Retina (tissue), 1 donor: ENCODE results near the gene YIPF3.
"Not testable (repeated sequence)": the region's sequence is repeated elsewhere in the genome, so short reads cannot be mapped to it uniquely, and the experiment has no call there.

ENCODE experiments used
- DNase-seq: peaks from one replicate; pipeline ENCODE4 v3.0.0-alpha.2; 2016

YIPF3 gene

DNA sequence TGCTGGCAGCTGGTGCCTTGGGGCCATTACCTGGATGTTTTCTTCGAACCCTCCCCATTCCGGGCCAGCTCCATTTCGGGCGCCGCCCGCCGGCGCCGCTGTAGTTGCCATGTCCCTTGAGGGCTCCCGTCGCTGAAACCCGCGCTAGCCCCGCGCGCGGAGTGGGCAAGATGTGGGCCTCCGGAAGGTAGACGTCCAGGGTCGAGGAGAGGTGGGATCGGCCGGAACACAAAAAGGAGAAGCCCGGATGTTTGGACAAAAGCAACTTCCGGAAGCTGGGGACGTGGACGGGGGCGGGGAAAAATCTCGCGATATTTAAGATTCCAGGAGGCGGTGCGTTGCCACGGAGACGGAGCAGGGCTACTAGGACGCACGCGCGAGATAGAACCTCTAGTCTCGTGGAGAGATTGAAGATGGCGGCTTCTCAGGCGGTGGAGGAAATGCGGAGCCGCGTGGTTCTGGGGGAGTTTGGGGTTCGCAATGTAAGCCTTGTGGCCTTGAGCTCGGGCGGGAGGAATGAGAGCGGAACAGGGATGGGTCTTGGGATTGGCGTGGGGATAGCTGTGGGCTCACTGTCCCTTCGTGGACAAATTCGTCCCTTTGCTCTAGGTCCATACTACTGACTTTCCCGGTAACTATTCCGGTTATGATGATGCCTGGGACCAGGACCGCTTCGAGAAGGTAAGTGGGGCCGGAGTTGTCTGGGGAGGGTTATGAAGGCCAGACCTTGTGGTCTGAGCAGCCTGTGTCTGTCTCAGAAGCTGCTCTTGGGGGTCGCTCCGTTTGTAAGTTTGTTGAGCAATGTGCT is at the start of gene YIPF3, which contains the start of gene POLR1C:
TSS of gene YIPF3 (minus strand) at position 230 of the 808 bp plus-strand sequence. CDS start at position 111, 119 bp downstream.
TSS of gene POLR1C (plus strand) at position 393 of the 808 bp plus-strand sequence. CDS start at position 414, 21 bp downstream.
- DNase-seq = peak; percentile 97

DNA sequence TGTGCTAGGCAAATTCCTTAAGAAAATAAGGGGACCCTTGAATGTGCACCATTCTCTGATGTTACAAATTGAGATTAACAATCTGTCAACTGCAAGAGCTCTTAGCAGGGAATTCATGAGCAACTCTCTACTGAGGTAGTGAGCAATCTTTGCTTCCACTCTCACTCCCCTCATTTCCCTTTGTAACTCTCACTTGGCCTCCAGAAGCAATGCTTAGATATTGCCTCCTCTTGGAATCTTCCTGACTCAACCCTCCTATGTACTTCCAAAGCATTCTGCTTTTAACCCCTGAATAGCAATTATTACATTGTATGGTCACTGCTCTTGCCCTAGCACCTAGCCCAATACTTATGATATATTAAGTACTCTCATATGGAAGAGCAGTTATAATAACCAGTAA is 42.6 kb upstream of the YIPF3 start:
- DNase-seq = no peak

DNA sequence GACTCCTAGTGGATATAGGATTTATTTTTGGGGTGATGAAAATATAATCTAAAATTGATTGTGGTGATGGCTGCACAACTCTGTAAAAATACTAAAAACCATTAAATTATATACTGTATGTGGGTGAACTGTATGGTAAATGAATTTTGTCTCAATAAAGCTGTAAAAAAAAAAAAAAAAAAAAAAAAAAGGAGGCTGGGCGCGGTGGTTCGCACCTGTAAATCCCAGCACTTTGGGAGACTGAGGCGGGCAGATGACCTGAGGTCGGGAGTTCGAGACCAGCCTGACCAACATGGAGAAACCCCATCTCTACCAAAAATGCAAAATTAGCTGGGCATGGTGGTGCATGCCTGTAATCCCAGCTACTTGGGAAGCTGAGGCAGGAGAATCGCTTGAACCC is 40.9 kb upstream of the YIPF3 start:
- not testable (repeated sequence) for DNase-seq

DNA sequence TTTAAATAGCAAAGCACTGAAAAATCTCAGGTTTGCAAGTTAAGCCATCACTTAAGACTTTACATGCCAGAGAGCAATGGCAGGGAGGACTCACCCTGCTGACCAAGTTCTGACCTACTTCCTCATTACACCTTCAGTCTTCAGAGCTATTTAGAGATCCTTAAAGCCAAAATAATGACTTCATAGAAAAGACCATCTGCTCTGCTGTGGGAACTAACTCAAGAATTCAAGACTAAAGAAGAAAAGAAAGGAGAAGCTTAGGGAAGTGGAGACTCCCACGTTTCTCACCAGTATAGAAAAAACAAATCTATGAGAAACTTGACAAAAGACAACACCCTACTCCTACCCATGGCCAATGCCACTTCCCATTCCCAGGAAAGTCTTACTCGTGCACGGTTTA is 30.5 kb upstream of the YIPF3 start:
- DNase-seq = no peak

DNA sequence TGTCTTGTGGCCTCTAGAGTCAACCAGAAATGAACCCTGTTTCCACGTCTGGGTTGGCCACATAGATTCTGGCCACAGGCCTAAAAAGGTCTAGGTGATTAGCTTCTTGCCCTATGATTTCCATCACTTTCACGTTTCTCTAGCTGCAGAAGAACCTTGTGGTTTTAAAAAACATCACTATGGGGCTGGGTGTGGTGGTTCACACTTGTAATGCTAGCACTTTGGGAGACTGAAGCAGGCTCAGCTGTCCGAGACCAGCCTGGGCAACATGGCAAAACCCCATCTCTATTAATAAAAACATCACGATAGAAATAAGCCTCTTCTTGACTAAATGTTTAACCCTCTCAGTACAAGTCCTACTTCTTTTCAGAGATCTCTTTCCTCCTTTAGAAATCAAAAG is 27.7 kb upstream of the YIPF3 start:
- no peak for DNase-seq

DNA sequence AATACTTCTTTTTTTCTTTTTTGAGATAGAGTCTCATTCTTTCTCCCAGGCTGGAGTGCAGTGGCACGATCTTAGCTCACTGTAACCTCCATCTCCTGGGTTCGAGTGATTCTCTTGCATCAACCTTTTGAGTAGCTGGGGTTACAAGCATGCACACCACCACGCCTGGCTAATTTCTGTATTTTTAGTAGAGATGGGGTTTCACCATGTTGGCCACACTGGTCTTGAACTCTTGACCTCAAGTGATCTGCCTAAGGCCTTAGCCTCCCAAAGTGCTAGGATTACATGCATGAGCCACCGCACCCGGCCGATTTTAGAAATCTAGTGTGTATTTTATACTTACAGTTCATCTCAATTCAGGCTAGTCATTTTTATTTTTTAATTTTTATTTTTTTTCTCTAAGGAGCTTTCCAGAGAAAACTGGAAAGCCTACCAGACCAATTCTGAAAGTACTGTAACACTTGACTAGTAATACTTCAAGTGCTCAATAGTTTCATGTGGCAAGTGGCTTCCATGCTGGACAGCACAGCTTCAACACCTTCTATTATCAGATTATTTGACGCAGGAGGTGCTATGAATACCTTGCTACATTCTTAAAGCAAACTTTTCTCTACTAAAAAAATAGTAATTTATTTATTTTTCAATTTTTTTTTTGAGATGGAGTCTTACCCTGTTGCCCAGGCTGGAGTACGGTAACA is 25.2 kb upstream of the YIPF3 start:
- no peak for DNase-seq

DNA sequence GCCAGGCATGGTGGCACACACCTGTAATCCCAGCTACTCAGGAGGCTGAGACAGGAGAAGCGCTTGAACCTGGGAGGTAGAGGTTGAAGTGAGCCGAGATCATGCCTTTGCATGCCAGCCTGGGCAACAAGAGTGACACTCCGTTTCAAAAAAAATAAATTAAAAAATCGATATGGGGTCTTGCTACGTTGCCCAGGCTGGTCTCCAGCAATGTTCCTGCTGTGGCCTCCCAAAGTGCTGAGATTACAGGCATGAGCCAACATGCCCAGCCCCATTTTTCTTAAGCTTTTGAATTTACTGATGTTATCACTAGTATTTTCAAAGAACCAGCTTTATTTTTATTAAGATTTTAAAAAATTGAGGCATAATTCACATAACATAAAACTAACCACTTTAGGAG is 23.8 kb upstream of the YIPF3 start:
- no peak for DNase-seq

DNA sequence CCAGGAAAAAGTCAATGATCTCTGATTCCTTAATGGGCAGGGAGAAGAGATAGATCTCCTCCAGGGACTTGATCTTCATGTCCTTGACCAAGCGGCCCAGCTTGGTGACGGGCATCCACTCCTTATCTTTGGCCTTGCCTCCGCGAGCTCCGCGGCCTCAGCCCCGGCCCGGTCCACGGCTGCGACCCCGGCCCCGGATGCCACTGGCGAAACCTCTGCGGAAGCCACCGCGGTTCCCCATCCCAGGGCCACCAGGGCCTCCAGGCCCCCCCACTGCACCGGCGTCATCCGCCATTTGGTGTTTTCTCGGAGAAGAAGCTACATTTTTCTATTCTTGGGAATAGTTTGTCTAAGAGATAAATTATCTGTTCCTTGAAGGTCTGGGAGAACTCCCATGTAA is 22.7 kb upstream of the YIPF3 start:
- DNase-seq = not testable (repeated sequence)

DNA sequence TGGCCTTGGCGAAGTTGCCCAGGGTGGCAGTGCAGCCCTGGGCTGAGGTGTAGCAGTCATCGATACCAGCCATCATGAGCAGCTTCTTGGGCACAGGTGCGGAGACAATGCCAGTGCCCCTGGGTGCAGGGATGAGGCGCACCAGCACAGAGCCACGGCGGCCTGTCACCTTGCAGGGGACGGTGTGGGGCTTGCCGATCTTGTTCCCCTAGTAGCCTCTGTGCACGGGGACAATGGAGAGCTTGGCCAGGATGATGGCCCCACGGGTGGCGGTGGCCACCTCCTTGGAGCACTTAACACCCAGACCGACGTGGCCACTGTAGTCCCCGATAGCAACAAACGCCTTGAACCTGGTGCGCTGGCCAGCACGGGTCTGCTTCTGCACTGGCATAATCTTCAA is 22.3 kb upstream of the YIPF3 start:
- DNase-seq = not testable (repeated sequence)

DNA sequence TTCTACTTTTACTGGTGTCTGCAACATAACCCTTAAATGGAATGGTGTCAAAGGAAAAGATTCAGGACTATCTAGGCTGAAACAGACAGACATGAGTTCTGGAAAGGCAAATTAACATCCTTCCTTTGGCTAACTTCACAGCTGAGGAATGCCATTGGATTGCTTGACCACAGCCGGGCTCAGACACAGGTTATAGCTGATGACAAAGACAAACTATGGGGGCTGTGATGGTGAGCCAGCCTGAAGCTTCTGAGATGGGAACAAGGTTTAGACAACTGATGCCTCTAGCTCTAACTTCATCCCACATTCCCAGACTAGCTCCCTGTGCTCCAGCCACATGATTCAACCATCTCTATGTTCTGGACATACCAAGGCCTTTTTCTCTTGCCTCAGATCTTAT is 15.5 kb upstream of the YIPF3 start:
- no peak for DNase-seq

DNA sequence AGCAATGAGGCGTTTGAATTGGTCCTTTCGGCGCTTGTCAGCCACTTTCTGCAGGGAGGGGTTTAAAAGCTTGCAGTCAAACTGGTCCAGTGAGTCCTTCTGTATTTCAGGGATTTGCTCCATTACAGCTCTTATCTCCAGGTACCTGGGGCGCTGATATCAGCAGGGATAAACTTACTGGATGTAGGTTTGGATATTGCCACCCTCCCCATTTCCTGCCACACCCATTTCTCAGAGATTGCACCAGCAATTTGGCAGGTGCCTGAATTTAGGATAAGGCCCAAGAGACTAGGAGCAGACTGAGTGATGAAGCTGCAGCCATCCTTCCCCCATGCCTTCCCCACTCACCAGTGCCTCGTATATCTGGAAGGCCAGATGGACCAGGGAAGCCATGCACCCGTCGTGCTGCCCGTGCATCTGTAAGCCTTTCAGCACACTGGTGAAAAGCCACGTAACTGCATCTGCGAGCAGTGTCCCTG is 7.8 kb upstream of the YIPF3 start:
- DNase-seq = no peak

DNA sequence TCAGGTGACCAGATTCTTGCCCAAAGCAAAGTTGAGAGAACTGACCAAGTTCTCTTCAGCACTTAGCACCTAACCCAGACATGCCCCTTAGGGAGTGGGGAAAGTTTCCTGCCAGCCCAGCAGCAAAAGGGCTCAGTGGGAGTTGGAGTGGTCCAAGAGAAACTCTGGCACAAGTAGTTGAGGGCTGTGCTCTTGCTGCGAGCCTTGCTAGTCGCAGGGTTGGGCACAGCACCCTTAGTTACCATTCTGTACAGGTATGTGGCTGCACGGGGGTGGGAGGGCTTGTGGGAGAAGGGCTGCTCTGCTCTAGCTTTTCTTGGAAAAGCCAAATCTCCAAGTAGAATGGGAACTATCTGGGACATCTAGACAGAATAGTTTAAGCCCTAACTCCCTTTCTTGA is 6.6 kb upstream of the YIPF3 start:
- DNase-seq = no peak

DNA sequence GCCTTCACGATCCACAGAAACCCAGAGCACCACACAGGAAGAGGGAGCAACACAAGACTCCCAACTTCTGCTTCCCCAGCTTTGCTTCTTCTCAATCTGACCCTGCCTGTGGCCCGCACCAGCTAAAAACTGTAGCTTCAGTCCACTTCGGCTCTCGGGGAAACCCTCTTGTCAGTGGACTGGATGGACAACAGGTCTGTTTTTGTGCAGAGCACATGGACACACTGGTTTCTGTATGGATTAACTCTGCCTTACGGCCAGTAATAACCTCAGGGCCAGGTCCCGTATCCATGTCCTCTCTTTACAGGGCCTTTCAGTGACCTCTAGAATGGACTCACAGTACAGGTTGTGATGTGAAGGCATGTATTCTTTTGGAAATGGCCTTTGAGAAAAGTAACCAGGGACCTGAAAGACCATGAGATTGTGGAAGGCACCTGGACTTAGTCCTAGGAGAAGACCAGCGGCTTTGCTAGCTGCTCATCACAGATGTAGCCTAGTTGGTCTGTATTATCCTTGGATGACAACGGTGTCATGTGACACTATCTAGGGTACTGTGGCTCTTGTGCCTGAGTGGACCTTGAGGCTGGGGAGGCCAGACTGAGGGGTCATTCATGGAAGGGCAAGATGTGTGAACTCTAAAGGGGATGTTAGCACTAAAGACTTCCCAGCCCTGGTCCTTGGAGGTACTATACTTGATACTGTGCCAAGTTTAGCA is 6.0 kb upstream of the YIPF3 start:
- DNase-seq = no peak

DNA sequence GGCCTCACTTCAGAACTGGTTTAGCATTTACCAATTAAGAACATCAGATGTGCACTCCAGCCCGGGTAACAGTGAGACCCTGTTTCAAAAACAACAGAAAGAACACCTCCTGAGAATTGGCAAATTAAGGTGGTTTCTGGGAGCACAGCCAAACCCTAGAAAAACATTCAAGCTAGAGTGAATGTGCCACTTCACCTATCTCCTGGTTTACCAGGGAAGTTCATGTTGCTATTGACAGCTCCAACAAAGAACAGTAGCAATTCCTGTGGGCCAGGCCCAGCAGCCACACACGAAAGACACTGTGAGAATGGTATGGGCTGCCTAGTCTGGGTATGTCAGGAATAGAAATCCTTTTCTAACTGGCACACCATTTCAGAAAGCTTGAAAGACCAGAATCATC is 5.1 kb upstream of the YIPF3 start:
- no peak for DNase-seq

DNA sequence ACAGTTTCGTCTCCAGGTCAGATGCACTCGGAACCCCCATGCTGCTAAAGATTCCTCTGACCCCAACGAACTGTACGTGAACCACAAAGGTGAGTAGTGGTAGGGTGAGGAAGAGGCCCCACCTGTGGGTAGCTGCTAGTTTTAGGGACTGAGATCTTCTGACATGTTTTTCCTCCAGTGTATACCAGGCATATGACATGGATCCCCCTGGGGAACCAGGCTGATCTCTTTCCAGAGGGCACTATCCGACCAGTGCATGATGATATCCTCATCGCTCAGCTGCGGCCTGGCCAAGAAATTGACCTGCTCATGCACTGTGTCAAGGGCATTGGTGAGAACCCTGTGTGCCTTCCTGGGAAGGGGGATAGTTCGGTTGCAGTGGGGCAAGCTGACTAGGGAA is 3.4 kb upstream of the YIPF3 start:
- DNase-seq = no peak

DNA sequence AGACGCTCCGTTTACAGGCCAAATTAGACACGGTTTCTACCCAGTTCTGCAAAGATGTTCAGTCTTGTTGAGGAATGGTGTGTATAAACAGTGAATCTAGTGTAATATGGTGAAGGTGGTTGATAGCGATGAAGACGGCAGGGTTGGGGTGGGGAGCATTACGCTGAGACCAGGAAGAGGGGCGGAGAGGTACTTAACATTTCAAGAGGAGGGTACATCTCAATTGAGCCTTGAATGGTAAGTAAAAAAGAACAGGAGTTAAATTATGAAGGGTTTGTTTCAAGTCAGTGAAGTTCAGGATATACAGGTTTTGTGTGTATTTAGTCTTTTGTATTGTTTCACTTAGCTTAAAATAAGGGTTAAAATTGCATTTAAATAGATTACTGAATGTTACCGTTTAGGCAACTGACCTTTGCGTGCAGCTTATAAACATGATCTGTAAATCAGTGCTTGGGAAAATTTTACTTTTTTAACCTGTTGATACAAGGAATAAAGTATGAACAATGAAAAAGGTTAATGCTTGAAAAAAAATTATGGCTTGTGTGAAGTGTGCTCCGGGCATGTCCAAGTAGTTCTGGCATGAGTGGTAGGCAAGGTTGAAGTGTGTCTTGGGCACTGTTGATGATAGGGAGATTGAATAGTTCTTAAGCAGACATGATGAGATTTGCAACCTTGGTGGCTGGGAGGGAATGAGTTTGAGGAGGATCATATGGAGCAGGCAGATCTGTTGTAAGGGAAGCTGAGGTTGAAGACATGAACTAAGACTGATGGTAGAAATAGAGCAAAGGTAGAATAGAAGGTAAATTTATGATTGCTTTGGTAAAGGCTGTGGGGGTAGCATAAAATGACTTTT is 1.0 kb upstream of the YIPF3 start:
- DNase-seq = no peak

DNA sequence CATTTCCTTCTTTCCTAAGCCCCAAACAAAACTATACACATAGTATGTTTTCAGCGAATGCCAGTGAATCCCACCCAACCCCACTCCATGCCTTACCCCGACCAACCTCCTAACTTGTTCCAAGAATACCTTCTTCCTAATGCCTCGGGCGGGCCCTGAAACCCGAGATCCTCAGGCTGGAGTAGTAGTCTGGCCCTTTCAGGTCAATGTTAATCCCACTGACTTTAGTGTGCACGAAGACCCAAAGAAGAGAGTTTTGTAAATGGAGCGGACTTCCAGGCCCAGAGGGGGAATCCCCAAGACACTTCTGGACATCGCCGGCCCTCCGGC is 394 bp downstream of the YIPF3 start:
- no peak for DNase-seq

DNA sequence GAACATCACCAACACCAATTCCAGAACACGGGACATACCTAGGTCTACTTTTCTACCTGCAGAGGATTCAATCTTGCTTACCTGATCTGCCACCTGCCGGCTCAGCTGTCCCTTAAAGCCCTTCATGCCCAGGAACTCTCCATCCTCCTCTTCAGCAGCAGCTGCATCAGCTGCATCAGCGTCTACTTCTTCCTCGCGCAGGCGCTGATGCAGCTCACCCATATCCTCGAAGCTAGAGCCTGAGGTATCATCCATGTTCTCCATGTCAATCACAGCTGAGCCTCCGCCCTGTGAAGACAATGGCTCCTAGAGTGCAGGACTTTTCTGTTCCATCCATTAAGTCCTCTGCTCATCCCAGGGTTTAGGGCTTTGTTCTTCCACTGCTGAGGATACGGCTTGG is 918 bp downstream of the YIPF3 start:
- DNase-seq = no peak

DNA sequence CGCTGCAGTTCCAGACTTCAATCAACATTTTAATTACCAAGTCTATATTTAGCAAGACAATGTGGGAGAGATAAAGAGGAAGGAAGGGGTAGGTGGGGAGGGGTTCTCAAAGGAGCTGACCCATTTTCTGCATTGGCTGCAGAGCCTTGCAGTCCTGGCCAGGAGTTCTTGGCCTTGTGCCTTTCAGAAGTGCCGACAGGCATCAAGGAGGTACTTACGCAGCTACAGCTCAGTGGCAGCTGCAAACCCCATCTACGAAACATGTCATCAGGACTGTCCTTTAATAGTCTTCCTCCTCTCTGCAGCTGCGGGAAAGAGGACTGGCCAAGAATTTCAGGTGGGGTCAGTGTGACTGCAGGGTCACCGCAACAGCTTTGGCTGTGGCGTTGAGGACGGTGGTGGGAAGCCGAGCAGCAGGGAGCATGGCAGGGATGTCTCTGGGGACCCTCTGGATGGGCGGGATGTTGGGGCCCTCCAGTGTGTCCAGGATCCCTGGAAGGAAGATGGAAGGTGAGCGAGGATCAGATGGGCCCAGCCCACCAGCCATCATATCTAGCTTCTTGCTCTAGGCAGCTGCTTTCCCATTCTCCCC is 4.8 kb downstream of the YIPF3 start:
- DNase-seq = no peak

DNA sequence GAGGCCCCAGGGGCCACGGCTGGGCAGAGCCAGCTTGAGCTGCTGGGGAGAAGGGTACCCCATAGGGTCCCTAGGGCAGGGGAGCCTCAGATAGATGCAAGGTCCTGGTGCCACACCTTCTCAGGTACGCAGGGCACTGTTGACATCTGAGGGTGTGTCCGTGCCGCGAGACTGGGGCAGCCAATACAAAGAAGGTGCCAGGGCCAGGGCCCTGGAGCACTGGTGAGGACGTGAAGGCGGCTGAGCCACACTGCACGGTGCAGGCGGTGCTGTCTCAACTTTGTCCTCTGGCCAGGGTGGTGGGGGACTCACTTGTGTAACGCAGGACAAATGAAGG is 5.9 kb downstream of the YIPF3 start:
- no peak for DNase-seq

DNA sequence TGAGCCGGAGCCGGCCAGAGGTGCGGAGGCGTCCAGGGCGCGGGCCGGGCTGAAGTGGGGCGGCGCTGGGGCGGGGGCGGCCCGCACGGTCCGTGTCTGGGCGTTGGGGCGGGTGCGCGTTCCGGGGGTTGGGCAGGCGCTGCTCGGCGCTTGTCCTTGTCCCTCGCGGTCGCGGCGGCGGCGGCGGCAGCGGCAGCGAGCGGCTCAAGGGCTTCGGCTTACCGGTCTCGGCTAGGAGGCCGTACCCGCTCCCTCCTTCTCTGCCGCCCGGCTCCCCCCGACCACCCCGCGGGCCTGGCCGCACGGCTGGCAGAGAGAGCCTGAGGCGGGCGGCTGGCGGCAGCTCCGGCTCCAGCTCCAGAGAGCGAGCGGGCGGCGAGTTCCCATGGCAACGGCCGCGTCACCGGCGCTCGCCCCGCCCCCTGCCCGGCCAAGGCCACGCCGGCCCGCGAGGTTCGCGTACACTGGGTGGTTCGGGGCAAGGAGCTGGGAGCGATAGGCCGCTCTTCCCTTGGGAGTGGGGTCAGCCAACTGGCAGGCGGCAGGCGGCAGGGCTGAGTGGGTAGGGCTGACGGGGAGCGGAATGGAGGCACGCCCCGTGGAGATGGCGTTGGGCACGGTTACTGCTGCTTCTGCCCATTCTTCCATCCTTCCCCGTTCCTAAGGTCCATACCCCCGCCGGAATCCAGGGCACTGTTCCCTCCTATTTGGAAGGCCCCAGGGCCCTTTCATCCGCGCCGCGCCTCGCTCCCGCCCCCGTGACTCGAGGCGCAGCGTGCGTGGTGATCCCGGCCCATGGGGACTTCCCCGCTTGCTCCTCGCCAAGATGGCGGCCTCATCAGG is 6.5 kb downstream of the YIPF3 start, which contains the start of gene LRRC73:
TSS of gene LRRC73 (minus strand) at position 363 of the 843 bp plus-strand sequence. CDS start 561 bp downstream, outside the sequence.
- peak; percentile 95 for DNase-seq
